KMS-11 (cell line): Measurements from ENCODE around the gene SULT1A3.
"Not testable (repeated sequence)": the region's sequence is repeated elsewhere in the genome, so short reads cannot be mapped to it uniquely, and the experiment has no call there.

Experiments
- H2AFZ ChIP-seq: fragments of 200-600 bp; sonication (generic); 2 replicates; pipeline ENCODE4 v1.6.1; 2016; ENCODE audit warnings: antibody characterized with exemption, mixed run types, low read depth
- H3K27ac ChIP-seq: fragments of 200-600 bp; sonication (generic); 2 replicates; pipeline ENCODE4 v1.6.1; 2016; ENCODE audit warnings: mild to moderate bottlenecking, mixed run types
- H3K27me3 ChIP-seq: fragments of 200-600 bp; sonication (generic); 2 replicates; pipeline ENCODE4 v1.6.1; 2017; ENCODE audit warnings: mild to moderate bottlenecking, low read depth, mixed run types, moderate library complexity; ENCODE audit not compliant: insufficient read depth
- H3K36me3 ChIP-seq: fragments of 200-600 bp; sonication (generic); 2 replicates; pipeline ENCODE4 v1.6.1; 2017; ENCODE audit warnings: mild to moderate bottlenecking, mixed run types; ENCODE audit not compliant: insufficient read depth
- H3K4me1 ChIP-seq: fragments of 200-600 bp; sonication (generic); 2 replicates; pipeline ENCODE4 v1.6.1; 2016; ENCODE audit warnings: mild to moderate bottlenecking, low read depth, mixed run types; ENCODE audit not compliant: poor library complexity, severe bottlenecking
- H3K4me2 ChIP-seq: fragments of 200-600 bp; sonication (generic); 2 replicates; pipeline ENCODE4 v1.7.0; 2016; ENCODE audit warnings: mild to moderate bottlenecking, mixed run types
- H3K4me3 ChIP-seq: fragments of 200-600 bp; sonication (generic); IDR thresholded peaks from 2 replicates; pipeline ENCODE4 v1.6.1; 2017; ENCODE audit warnings: low read depth, low read length, mixed read lengths; ENCODE audit not compliant: insufficient read depth
- H3K79me2 ChIP-seq: fragments of 200-600 bp; sonication (generic); 2 replicates; pipeline ENCODE4 v1.6.1; 2016; ENCODE audit warnings: low read depth, mixed run types; ENCODE audit not compliant: insufficient read depth
- H3K9ac ChIP-seq: fragments of 200-600 bp; sonication (generic); 2 replicates; pipeline ENCODE4 v1.6.1; 2016; ENCODE audit warnings: mild to moderate bottlenecking, mixed run types
- H4K20me1 ChIP-seq: fragments of 200-600 bp; sonication (generic); 2 replicates; pipeline ENCODE4 v1.6.1; 2016; ENCODE audit warnings: mild to moderate bottlenecking, mixed run types; ENCODE audit not compliant: insufficient read depth
- CTCF ChIP-seq: fragments of 200-600 bp; sonication (generic); conservative IDR thresholded peaks from 2 replicates; pipeline ENCODE4 v1.6.1; 2017; ENCODE audit warnings: low read depth, mild to moderate bottlenecking, antibody characterized with exemption, low read length, moderate library complexity, mixed read lengths

The SULT1A3 gene

GRCh38 chr16:30163538-30163937, 35.5 kb upstream of the SULT1A3 start:
- Histone ChIP-seq H3K4me2 (no peak overlapping the region; the same call in 1 of the 2 replicates), H3K79me2 (no peaks in the 10 kb centered on the region), H3K4me3 (no peak overlapping the region), H3K27ac (no peak overlapping the region), H3K4me1 (peaks cover 36% of the 10 kb centered on the region), H3K9ac (no peak overlapping the region), H4K20me1 (no peaks in the 10 kb centered on the region), H2AFZ (no peak overlapping the region), H3K36me3 (no peaks in the 10 kb centered on the region), H3K27me3 (no peaks in the 10 kb centered on the region)
- TF ChIP-seq CTCF: no peak

GRCh38 chr16:30166202-30166902, 32.7 kb upstream of the SULT1A3 start:
- Histone ChIP-seq H3K9ac (no peak overlapping the region), H2AFZ (no peak overlapping the region), H3K36me3 (no peaks in the 10 kb centered on the region), H3K27ac (no peak overlapping the region), H3K4me1 (peaks cover 36% of the 10 kb centered on the region), H3K4me3 (no peak overlapping the region), H3K27me3 (no peaks in the 10 kb centered on the region), H4K20me1 (no peaks in the 10 kb centered on the region), H3K4me2 (no peak overlapping the region), H3K79me2 (no peaks in the 10 kb centered on the region)
- TF ChIP-seq CTCF: no peak

GRCh38 chr16:30168746-30169145, 30.3 kb upstream of the SULT1A3 start:
- not testable (repeated sequence) for H4K20me1 ChIP-seq, H3K27ac ChIP-seq, H3K36me3 ChIP-seq, H3K27me3 ChIP-seq, H2AFZ ChIP-seq, H3K79me2 ChIP-seq, H3K4me2 ChIP-seq, H3K4me3 ChIP-seq, H3K9ac ChIP-seq
- peaks cover 22% of the 10 kb centered on the region for H3K4me1 ChIP-seq

- not testable (repeated sequence) for H3K79me2 ChIP-seq, H3K9ac ChIP-seq, H3K27me3 ChIP-seq, H3K27ac ChIP-seq, H2AFZ ChIP-seq, H3K36me3 ChIP-seq, H4K20me1 ChIP-seq, H3K4me2 ChIP-seq, H3K4me3 ChIP-seq
- H3K4me1 ChIP-seq: peaks cover 16% of the 10 kb centered on the region
Observed at GRCh38 chr16:30169416-30169815, 29.6 kb upstream of the SULT1A3 start.

GRCh38 chr16:30170145-30170544, 28.9 kb upstream of the SULT1A3 start:
- H4K20me1 ChIP-seq, H2AFZ ChIP-seq, H3K79me2 ChIP-seq, H3K36me3 ChIP-seq, H3K9ac ChIP-seq, H3K27ac ChIP-seq, H3K4me3 ChIP-seq, H3K4me1 ChIP-seq, H3K4me2 ChIP-seq, H3K27me3 ChIP-seq: not testable (repeated sequence)

- Histone ChIP-seq H3K36me3 (no peaks in the 10 kb centered on the region), H3K4me2 (no peak overlapping the region), H3K27ac (no peak overlapping the region), H4K20me1 (no peaks in the 10 kb centered on the region), H3K4me3 (no peak overlapping the region), H3K9ac (no peak overlapping the region), H3K27me3 (no peaks in the 10 kb centered on the region), H3K79me2 (no peaks in the 10 kb centered on the region), H2AFZ (no peak overlapping the region), H3K4me1 (no peaks in the 10 kb centered on the region)
- TF ChIP-seq CTCF: no peak
Observed at GRCh38 chr16:30173054-30173453, 26.0 kb upstream of the SULT1A3 start.

- H3K79me2 ChIP-seq, H2AFZ ChIP-seq, H4K20me1 ChIP-seq, H3K27ac ChIP-seq, H3K36me3 ChIP-seq, H3K4me1 ChIP-seq, H3K4me2 ChIP-seq, H3K9ac ChIP-seq, H3K4me3 ChIP-seq, H3K27me3 ChIP-seq: not testable (repeated sequence)
Observed at GRCh38 chr16:30176876-30177275, 22.2 kb upstream of the SULT1A3 start.
